HepG2 (cell line): ENCODE data around the gene TRAP1. TPM values are rescaled to one million over a fixed set of nuclear protein-coding genes. Genes with fewer than 3 reads are reported as not detected.
A peak's percentile ranks its signal among the peaks of the same experiment; 100 is the strongest.

Experiments
- BORCS8-MEF2B ChIP-seq: sonication (generic); formaldehyde crosslinking; IDR thresholded peaks from 2 replicates; pipeline ENCODE4 v1.8.0; 2022; ENCODE audit warnings: mild to moderate bottlenecking, missing genetic modification reagents
- CC2D1A ChIP-seq: sonication (generic); formaldehyde crosslinking; IDR thresholded peaks from 2 replicates; pipeline ENCODE4 v1.8.1; 2023; ENCODE audit warnings: mild to moderate bottlenecking, missing genetic modification reagents
- EHMT2 ChIP-seq: fragments of 200-600 bp; sonication (generic); IDR thresholded peaks from 2 replicates; pipeline ENCODE4 v1.7.0; 2017; ENCODE audit warnings: antibody characterized with exemption, low read depth, low read length, borderline replicate concordance
- ERF ChIP-seq: IDR thresholded peaks from 2 replicates; pipeline ENCODE4 v1.6.1; 2018; ENCODE audit warnings: missing biosample characterization, missing genetic modification reagents
- GLMP ChIP-seq: sonication (generic); formaldehyde crosslinking; IDR thresholded peaks from 2 replicates; pipeline ENCODE4 v1.9.0; 2021; ENCODE audit warnings: missing genetic modification reagents, mild to moderate bottlenecking, borderline replicate concordance
- HDAC1 ChIP-seq: sonication (generic); formaldehyde crosslinking; IDR thresholded peaks from 2 replicates; pipeline ENCODE4 v1.5.1; 2020; ENCODE audit warnings: mild to moderate bottlenecking, missing genetic modification reagents
- HMG20B ChIP-seq: conservative IDR thresholded peaks from 2 replicates; pipeline ENCODE4 v1.6.1; 2016; ENCODE audit warnings: missing genetic modification reagents, missing compliant biosample characterization
- HOXA9 ChIP-seq: sonication (generic); formaldehyde crosslinking; IDR thresholded peaks from 2 replicates; pipeline ENCODE4 v1.8.1; 2022; ENCODE audit warnings: missing genetic modification reagents, mild to moderate bottlenecking, moderate library complexity, borderline replicate concordance
- MAFG ChIP-seq: sonication (generic); formaldehyde crosslinking; IDR thresholded peaks from 2 replicates; pipeline ENCODE4 v1.5.1; 2020; ENCODE audit warnings: mild to moderate bottlenecking, missing genetic modification reagents
- MED8 ChIP-seq: sonication (generic); formaldehyde crosslinking; IDR thresholded peaks from 2 replicates; pipeline ENCODE4 v1.8.1; 2023; ENCODE audit warnings: mild to moderate bottlenecking, missing genetic modification reagents; ENCODE audit not compliant: insufficient replicate concordance
- NFE2L2 ChIP-seq: fragments of 150-350 bp; IDR thresholded peaks from 2 replicates; pipeline ENCODE4 v1.6.1; 2014; ENCODE audit warnings: low read length
- PATZ1 ChIP-seq: sonication (generic); formaldehyde crosslinking; IDR thresholded peaks from 2 replicates; pipeline ENCODE4 v1.4.0; 2020; ENCODE audit warnings: missing genetic modification reagents
- POGK ChIP-seq: sonication (generic); formaldehyde crosslinking; conservative IDR thresholded peaks from 2 replicates; pipeline ENCODE4 v1.8.0; 2022; ENCODE audit warnings: mild to moderate bottlenecking, moderate library complexity, missing genetic modification reagents
- RBAK ChIP-seq: sonication (generic); formaldehyde crosslinking; IDR thresholded peaks from 2 replicates; pipeline ENCODE4 v1.5.1; 2020; ENCODE audit warnings: mild to moderate bottlenecking, missing genetic modification reagents
- RXRB ChIP-seq: IDR thresholded peaks from 2 replicates; pipeline ENCODE4 v1.6.1; 2016; ENCODE audit warnings: borderline replicate concordance, missing genetic modification reagents, missing compliant biosample characterization
- SMYD3 ChIP-seq: sonication (generic); formaldehyde crosslinking; IDR thresholded peaks from 2 replicates; pipeline ENCODE4 v1.8.1; 2023; ENCODE audit warnings: mild to moderate bottlenecking, missing genetic modification reagents
- SRY ChIP-seq: sonication (generic); formaldehyde crosslinking; IDR thresholded peaks from 2 replicates; pipeline ENCODE4 v1.8.0; 2022; ENCODE audit warnings: mild to moderate bottlenecking, missing genetic modification reagents
- TFE3 ChIP-seq: IDR thresholded peaks from 2 replicates; pipeline ENCODE4 v1.6.1; 2016
- WIZ ChIP-seq: sonication (generic); formaldehyde crosslinking; IDR thresholded peaks from 2 replicates; pipeline ENCODE4 v1.5.1; 2020; ENCODE audit warnings: mild to moderate bottlenecking, missing genetic modification reagents
- ZBTB20 ChIP-seq: sonication (generic); formaldehyde crosslinking; IDR thresholded peaks from 2 replicates; pipeline ENCODE4 v1.8.1; 2023; ENCODE audit warnings: missing genetic modification reagents, low read depth, mild to moderate bottlenecking, borderline replicate concordance
- ZNF136 ChIP-seq: sonication (generic); formaldehyde crosslinking; IDR thresholded peaks from 2 replicates; pipeline ENCODE4 v1.8.1; 2022; ENCODE audit warnings: low read depth, mild to moderate bottlenecking, moderate library complexity, missing genetic modification reagents
- ZNF205 ChIP-seq: IDR thresholded peaks from 2 replicates; pipeline ENCODE4 v1.6.1; 2018; ENCODE audit warnings: missing biosample characterization, missing genetic modification reagents
- ZNF543 ChIP-seq: sonication (generic); formaldehyde crosslinking; IDR thresholded peaks from 2 replicates; pipeline ENCODE4 v1.4.0; 2020; ENCODE audit warnings: mild to moderate bottlenecking, missing genetic modification reagents
- ZNF570 ChIP-seq: sonication (generic); formaldehyde crosslinking; IDR thresholded peaks from 2 replicates; pipeline ENCODE4 v1.4.0; 2020; ENCODE audit warnings: mild to moderate bottlenecking, missing genetic modification reagents, borderline replicate concordance
- ZNF605 ChIP-seq: sonication (generic); formaldehyde crosslinking; IDR thresholded peaks from 2 replicates; pipeline ENCODE4 v1.8.0; 2022; ENCODE audit warnings: mild to moderate bottlenecking, missing genetic modification reagents
- polyA plus RNA-seq, 8 experiments: library from polyadenylated mRNA; depleted of rRNA in 3 of 8; stranded (reverse) in 7 of 8; unstranded in 1 of 8; fragments of >200 nt; fragmentation: Illumina TruSeq in 4 of 8; extraction: Trizol in 4 of 8; gene quantifications; 2 replicates each; pipeline versions ENCODE4 v1.2.1 to v1.2.3, GENCODE V29; 2011 to 2016; ENCODE audit warnings: low read depth in 4 of 8, missing spikeins in 1 of 8, mixed read lengths in 1 of 8; ENCODE audit not compliant: insufficient read depth in 1 of 8
- total RNA-seq, 5 experiments: library from RNA; depleted of rRNA; stranded (reverse); fragments of >200 nt; fragmentation: Illumina TruSeq; extraction: Trizol; gene quantifications; 2 replicates each; pipeline ENCODE4 v1.2.3, GENCODE V29; 2016; ENCODE audit warnings: low read depth in 1 of 5

Gene TRAP1
- total and polyA plus RNA-seq, 2 of the 13 experiments (the other 11 are each of a cell fraction or from before 2014, with no cell fraction given) = 127 to 240 TPM

- no peak for TF ChIP-seq CC2D1A (CRISPR knock-in tag)
- peak; percentile 99 for TF ChIP-seq TFE3
- TF ChIP-seq NFE2L2 = no peak
- no peak for TF ChIP-seq MAFG (CRISPR knock-in tag)
- peak; percentile 97 for TF ChIP-seq PATZ1 (CRISPR knock-in tag)
- no peak for TF ChIP-seq EHMT2
- TF ChIP-seq SRY = peak; percentile 87; the same call in 1 of the 2 replicates
- peak; percentile 89 for TF ChIP-seq POGK (CRISPR knock-in tag)
- peak; percentile 93 for TF ChIP-seq ZNF605 (CRISPR knock-in tag)
- no peak for TF ChIP-seq HMG20B
- peak; percentile 98 for TF ChIP-seq HDAC1
- peak; percentile 82 for TF ChIP-seq BORCS8-MEF2B (CRISPR knock-in tag)
- TF ChIP-seq ZNF543 (CRISPR knock-in tag) = peak; percentile 88
- TF ChIP-seq SMYD3 (CRISPR knock-in tag) = peak; percentile 95
- no peak for TF ChIP-seq HOXA9 (CRISPR knock-in tag)
- TF ChIP-seq RBAK (CRISPR knock-in tag) = no peak
- peak; percentile 65; the same call in 1 of the 2 replicates for TF ChIP-seq ZNF136 (CRISPR knock-in tag)
- peak; percentile 98 for TF ChIP-seq ERF (CRISPR knock-in tag)
- TF ChIP-seq WIZ (CRISPR knock-in tag) = no peak
- TF ChIP-seq ZBTB20 (CRISPR knock-in tag) = peak; percentile 97
- no peak for TF ChIP-seq GLMP (CRISPR knock-in tag)
- peak; percentile 95 for TF ChIP-seq RXRB (CRISPR knock-in tag)
- TF ChIP-seq ZNF205 = no peak; the same call in 1 of the 2 replicates
- TF ChIP-seq ZNF570 (CRISPR knock-in tag) = no peak
- peak; percentile 66 for TF ChIP-seq MED8 (CRISPR knock-in tag)
Measured at GRCh38 chr16:3695610-3696369, 21.5 kb downstream of the TRAP1 start (continued).
